Smooth muscle cell (in vitro differentiated cells): ENCODE results near the gene KIF7. TPM values are rescaled to one million over a fixed set of nuclear protein-coding genes. Genes with fewer than 3 reads are reported as not detected.
A peak's percentile ranks its signal among the peaks of the same experiment; 100 is the strongest.

Source experiments
- DNase-seq: peaks from one replicate; lab custom pipeline; 2025; ENCODE audit not compliant: unreplicated experiment; lab: John Stamatoyannopoulos, UW
- H2AFZ ChIP-seq: fragments of 200-600 bp; sonication (generic); 2 replicates; pipeline ENCODE4 v1.6.0; 2016; ENCODE audit warnings: antibody characterized with exemption, low read depth, mild to moderate bottlenecking
- H3F3A ChIP-seq: fragments of 200-600 bp; sonication (generic); 2 replicates; pipeline ENCODE4 v1.6.0; 2017; ENCODE audit warnings: antibody characterized with exemption, low read depth
- H3K27ac ChIP-seq: fragments of 200-600 bp; sonication (generic); 2 replicates; pipeline ENCODE4 v1.5.1; 2016; ENCODE audit warnings: low read depth, mild to moderate bottlenecking
- H3K27me3 ChIP-seq: fragments of 200-600 bp; sonication (generic); 2 replicates; pipeline ENCODE4 v1.6.1; 2016; ENCODE audit warnings: low read depth, mild to moderate bottlenecking
- H3K36me3 ChIP-seq: fragments of 200-600 bp; sonication (generic); 2 replicates; pipeline ENCODE4 v1.5.1; 2016; ENCODE audit warnings: low read depth
- H3K4me1 ChIP-seq: fragments of 200-600 bp; sonication (generic); 2 replicates; pipeline ENCODE4 v1.5.1; 2016; ENCODE audit warnings: low read depth
- H3K4me2 ChIP-seq: fragments of 200-600 bp; sonication (generic); 2 replicates; pipeline ENCODE4 v1.6.0; 2016; ENCODE audit warnings: mild to moderate bottlenecking
- H3K4me3 ChIP-seq: fragments of 200-600 bp; sonication (generic); 2 replicates; pipeline ENCODE4 v1.5.1; 2016; ENCODE audit warnings: mild to moderate bottlenecking
- H3K79me2 ChIP-seq: fragments of 200-600 bp; sonication (generic); 2 replicates; pipeline ENCODE4 v1.6.0; 2016; ENCODE audit warnings: low read depth, mild to moderate bottlenecking
- H3K9ac ChIP-seq: fragments of 200-600 bp; sonication (generic); 2 replicates; pipeline ENCODE4 v1.6.0; 2016; ENCODE audit warnings: low read depth
- H3K9me3 ChIP-seq: fragments of 200-600 bp; sonication (generic); replicated peaks from 2 replicates; pipeline ENCODE4 v1.5.1; 2016; ENCODE audit warnings: low read depth
- H4K20me1 ChIP-seq: fragments of 200-600 bp; sonication (generic); 2 replicates; pipeline ENCODE4 v1.6.0; 2016; ENCODE audit warnings: low read depth
- CTCF ChIP-seq: fragments of 200-600 bp; sonication (generic); IDR thresholded peaks from 2 replicates; pipeline ENCODE4 v1.5.1; 2017; ENCODE audit warnings: borderline replicate concordance, mild to moderate bottlenecking, antibody characterized with exemption; ENCODE audit not compliant: insufficient read depth, poor library complexity, severe bottlenecking
- WGBS: methylation state at CpG from one replicate; pipeline ENCODE4 v1.1.7; 2016; ENCODE audit warnings: low lambda C conversion rate; 5-methylcytosine and 5-hydroxymethylcytosine counted together
- polyA plus RNA-seq: library from polyadenylated mRNA; unstranded; fragments of >200 nt; fragmentation: Nextera tagmentation; extraction: Ambion mirVana; gene quantifications from 2 replicates; pipeline ENCODE4 v1.2.1, GENCODE V29; 2016
- total RNA-seq: library from RNA; depleted of rRNA; stranded (reverse); fragments of >200 nt; gene quantifications from 2 replicates; pipeline ENCODE4 v1.2.3, GENCODE V29; 2014

Gene KIF7
- total and polyA plus RNA-seq, 2 experiments from 2014 or later, result 4.8 to 7.6 TPM

DNA sequence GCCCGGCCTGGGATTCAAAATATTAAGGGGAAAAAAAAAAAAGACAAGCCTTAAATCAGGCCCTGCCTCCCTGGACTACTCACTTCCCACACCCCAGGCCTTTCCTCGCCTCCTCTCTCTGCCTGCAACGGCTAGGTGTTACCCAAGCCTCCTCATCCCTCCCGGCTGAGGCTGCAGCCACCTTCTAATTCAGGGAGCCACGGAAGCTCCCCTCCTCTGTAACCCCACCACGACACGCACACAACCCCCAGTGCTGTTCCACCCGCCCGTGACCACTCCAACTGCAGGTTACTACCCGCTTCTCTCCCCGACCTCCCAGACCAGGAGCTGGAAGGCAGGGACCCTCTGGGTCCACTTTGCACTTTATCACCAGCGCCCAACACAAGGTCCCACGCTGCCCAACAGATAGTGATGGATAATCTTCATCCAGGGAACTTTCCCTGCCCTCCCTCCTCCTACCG, 936 bp downstream of the KIF7 start:
- no peak for TF ChIP-seq CTCF
- DNase-seq, result no peak
- H3K4me1 ChIP-seq, result peaks cover 7% of the 10 kb centered on the region
- no peak overlapping the region for H3K27ac ChIP-seq
- no peaks in the 10 kb centered on the region for H3K36me3 ChIP-seq
- peak overlapping the region; percentile 91 for H2AFZ ChIP-seq
- H3K9me3 ChIP-seq, result no peaks in the 10 kb centered on the region
- 39% methylated on average over 14 of the region's 14 CpGs for WGBS
- H3K4me2 ChIP-seq, result peak overlapping the region; percentile 97
- peaks cover 6% of the 10 kb centered on the region for H4K20me1 ChIP-seq
- H3K4me3 ChIP-seq, result peak overlapping the region; percentile 89
- peaks cover 11% of the 10 kb centered on the region for H3K79me2 ChIP-seq
- H3K9ac ChIP-seq, result peak overlapping the region; percentile 66
- peaks cover 3% of the 10 kb centered on the region for H3F3A ChIP-seq
- no peaks in the 10 kb centered on the region for H3K27me3 ChIP-seq

- peaks cover 6% of the 10 kb centered on the region for H4K20me1 ChIP-seq
- peaks cover 7% of the 10 kb centered on the region for H3K4me1 ChIP-seq
- no peak overlapping the region for H2AFZ ChIP-seq
- no peak overlapping the region for H3K27ac ChIP-seq
- no peaks in the 10 kb centered on the region for H3K36me3 ChIP-seq
- no peaks in the 10 kb centered on the region for H3K27me3 ChIP-seq
- no peak for TF ChIP-seq CTCF
- DNase-seq, result no peak
- H3K9ac ChIP-seq, result no peak overlapping the region
- no peak overlapping the region for H3K4me3 ChIP-seq
- H3K9me3 ChIP-seq, result no peaks in the 10 kb centered on the region
- H3K4me2 ChIP-seq, result no peak overlapping the region
- H3K79me2 ChIP-seq, result peaks cover 11% of the 10 kb centered on the region
- peaks cover 3% of the 10 kb centered on the region for H3F3A ChIP-seq
- 98% methylated on average over 2 of the region's 2 CpGs for WGBS
Measured at GRCh38 chr15:89653578-89653977, 1.7 kb downstream of the KIF7 start.

GRCh38 chr15:89652666-89653065, 2.6 kb downstream of the KIF7 start:
- Histone ChIP-seq H3K4me1 (peaks cover 7% of the 10 kb centered on the region), H3K4me2 (no peak overlapping the region), H4K20me1 (peaks cover 6% of the 10 kb centered on the region), H3K79me2 (peaks cover 11% of the 10 kb centered on the region), H3F3A (peaks cover 3% of the 10 kb centered on the region), H3K27ac (no peak overlapping the region), H2AFZ (no peak overlapping the region), H3K9me3 (no peaks in the 10 kb centered on the region), H3K9ac (no peak overlapping the region), H3K4me3 (no peak overlapping the region), H3K36me3 (no peaks in the 10 kb centered on the region), H3K27me3 (no peaks in the 10 kb centered on the region)
- WGBS, result 95% methylated on average over 11 of the region's 16 CpGs
- TF ChIP-seq CTCF, result no peak
- no peak for DNase-seq

- Histone ChIP-seq H3K79me2 (peaks cover 11% of the 10 kb centered on the region), H2AFZ (no peak overlapping the region), H3K27ac (no peak overlapping the region), H3K4me1 (peaks cover 7% of the 10 kb centered on the region), H3K9me3 (no peaks in the 10 kb centered on the region), H3K4me3 (no peak overlapping the region), H3K36me3 (no peaks in the 10 kb centered on the region), H3K9ac (no peak overlapping the region), H3F3A (peaks cover 3% of the 10 kb centered on the region), H4K20me1 (peaks cover 6% of the 10 kb centered on the region), H3K4me2 (no peak overlapping the region), H3K27me3 (no peaks in the 10 kb centered on the region)
- WGBS, result 72% methylated on average over 7 of the region's 7 CpGs
- TF ChIP-seq CTCF, result no peak
- DNase-seq, result no peak
Measured at GRCh38 chr15:89652131-89652530, 3.1 kb downstream of the KIF7 start.
